Measurements from ENCODE around the gene COQ7. TPM values are rescaled to one million over a fixed set of nuclear protein-coding genes. Genes with fewer than 3 reads are reported as not detected.

Gene COQ7
- total and polyA plus RNA-seq, 2 experiments from 2014 or later = 17.9 to 21.7 TPM

DNA sequence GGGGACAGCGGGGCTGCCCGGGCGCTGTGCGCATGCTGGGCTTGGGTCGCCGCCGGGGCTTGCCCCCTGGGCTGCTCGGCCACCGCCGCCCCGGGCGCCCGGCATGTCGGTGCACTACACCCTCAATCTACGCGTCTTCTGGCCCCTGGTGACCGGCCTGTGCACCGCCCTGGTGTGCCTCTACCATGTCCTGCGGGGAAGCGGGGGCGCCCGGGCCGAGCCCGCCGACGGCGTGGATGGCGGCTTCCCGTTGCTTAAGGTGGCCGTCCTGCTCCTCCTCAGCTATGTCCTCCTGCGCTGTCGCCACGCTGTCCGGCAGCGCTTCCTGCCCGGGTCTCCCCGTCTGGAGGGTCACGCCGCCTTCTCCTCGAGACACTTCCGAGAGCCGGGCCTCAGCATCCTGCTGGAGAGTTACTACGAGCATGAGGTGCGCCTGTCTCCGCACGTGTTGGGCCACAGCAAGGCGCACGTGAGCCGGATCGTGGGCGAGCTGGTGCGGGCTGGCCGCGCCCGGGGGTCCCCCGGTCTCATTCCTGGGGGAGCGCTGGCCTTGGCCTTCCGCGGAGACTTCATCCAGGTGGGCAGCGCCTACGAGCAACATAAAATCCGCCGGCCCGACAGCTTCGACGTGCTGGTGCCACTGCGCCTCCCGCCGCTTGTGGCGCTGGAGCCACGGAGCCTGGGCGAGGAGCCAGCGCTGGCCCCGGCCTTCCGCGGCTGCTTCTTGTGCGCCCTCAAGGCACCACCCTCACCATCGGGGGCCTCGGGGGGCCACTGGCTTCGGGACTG is 47.1 kb downstream of the COQ7 start:
- Histone ChIP-seq H3K36me3 (ENCODE audit: insufficient read depth) (no peaks in the 10 kb centered on the region), H3K79me2 (replicated peaks; ENCODE audit: insufficient read depth) (no peaks in the 10 kb centered on the region), H3K27me3 (ENCODE audit: insufficient read depth) (peaks cover 53% of the 10 kb centered on the region), H4K20me1 (replicated peaks; ENCODE audit: insufficient read depth) (0 out of 2 replicates have a peak, but pooled peaks cover 5% of the 10 kb centered on the region), H3F3A (replicated peaks; ENCODE audit: low read depth) (no peaks in the 10 kb centered on the region), H3K4me2 (peak overlapping the region; percentile 79), H3K4me3 (peak overlapping the region; percentile 58), H3K27ac (ENCODE audit: low read depth) (no peak overlapping the region), H3K9me2 (ENCODE audit: insufficient read depth) (no peaks in the 10 kb centered on the region), H2AFZ (peak overlapping the region; percentile 92), H3K4me1 (ENCODE audit: insufficient read depth) (peaks cover 14% of the 10 kb centered on the region)
- TF ChIP-seq ZNF331 (CRISPR knock-in tag; IDR thresholded peaks at IDR 0.05; ENCODE audit: low read depth) (no peak), POLR2AphosphoS5 (IDR thresholded peaks at IDR 0.05; ENCODE audit: low read depth) (no peak), NANOG (IDR thresholded peaks at IDR 0.05; ENCODE audit: borderline replicate concordance) (no peak), EZH2 (IDR thresholded peaks at IDR 0.05; ENCODE audit: low read depth, unreplicated experiment) (peak; percentile 18), JUNB (IDR thresholded peaks at IDR 0.05; ENCODE audit: unreplicated experiment) (no peak), ZNF114 (CRISPR knock-in tag; IDR thresholded peaks at IDR 0.05) (no peak)
- TF ChIP-seq, protein P1, sequence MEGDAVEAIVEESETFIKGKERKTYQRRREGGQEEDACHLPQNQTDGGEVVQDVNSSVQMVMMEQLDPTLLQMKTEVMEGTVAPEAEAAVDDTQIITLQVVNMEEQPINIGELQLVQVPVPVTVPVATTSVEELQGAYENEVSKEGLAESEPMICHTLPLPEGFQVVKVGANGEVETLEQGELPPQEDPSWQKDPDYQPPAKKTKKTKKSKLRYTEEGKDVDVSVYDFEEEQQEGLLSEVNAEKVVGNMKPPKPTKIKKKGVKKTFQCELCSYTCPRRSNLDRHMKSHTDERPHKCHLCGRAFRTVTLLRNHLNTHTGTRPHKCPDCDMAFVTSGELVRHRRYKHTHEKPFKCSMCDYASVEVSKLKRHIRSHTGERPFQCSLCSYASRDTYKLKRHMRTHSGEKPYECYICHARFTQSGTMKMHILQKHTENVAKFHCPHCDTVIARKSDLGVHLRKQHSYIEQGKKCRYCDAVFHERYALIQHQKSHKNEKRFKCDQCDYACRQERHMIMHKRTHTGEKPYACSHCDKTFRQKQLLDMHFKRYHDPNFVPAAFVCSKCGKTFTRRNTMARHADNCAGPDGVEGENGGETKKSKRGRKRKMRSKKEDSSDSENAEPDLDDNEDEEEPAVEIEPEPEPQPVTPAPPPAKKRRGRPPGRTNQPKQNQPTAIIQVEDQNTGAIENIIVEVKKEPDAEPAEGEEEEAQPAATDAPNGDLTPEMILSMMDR (conservative IDR thresholded peaks at IDR 0.05; ENCODE audit: low read depth in 2 of 2) = no peak; a peak in 1 of 4 replicates
- TF ChIP-seq, protein P2, sequence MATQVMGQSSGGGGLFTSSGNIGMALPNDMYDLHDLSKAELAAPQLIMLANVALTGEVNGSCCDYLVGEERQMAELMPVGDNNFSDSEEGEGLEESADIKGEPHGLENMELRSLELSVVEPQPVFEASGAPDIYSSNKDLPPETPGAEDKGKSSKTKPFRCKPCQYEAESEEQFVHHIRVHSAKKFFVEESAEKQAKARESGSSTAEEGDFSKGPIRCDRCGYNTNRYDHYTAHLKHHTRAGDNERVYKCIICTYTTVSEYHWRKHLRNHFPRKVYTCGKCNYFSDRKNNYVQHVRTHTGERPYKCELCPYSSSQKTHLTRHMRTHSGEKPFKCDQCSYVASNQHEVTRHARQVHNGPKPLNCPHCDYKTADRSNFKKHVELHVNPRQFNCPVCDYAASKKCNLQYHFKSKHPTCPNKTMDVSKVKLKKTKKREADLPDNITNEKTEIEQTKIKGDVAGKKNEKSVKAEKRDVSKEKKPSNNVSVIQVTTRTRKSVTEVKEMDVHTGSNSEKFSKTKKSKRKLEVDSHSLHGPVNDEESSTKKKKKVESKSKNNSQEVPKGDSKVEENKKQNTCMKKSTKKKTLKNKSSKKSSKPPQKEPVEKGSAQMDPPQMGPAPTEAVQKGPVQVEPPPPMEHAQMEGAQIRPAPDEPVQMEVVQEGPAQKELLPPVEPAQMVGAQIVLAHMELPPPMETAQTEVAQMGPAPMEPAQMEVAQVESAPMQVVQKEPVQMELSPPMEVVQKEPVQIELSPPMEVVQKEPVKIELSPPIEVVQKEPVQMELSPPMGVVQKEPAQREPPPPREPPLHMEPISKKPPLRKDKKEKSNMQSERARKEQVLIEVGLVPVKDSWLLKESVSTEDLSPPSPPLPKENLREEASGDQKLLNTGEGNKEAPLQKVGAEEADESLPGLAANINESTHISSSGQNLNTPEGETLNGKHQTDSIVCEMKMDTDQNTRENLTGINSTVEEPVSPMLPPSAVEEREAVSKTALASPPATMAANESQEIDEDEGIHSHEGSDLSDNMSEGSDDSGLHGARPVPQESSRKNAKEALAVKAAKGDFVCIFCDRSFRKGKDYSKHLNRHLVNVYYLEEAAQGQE (IDR thresholded peaks at IDR 0.05; ENCODE audit: unreplicated experiment) = no peak
- Mint-ChIP-seq H3K4me1 (peaks cover 19% of the 10 kb centered on the region), H3K36me3 (ENCODE audit: low read depth) (no peaks in the 10 kb centered on the region; the same call in 2 of the 3 replicates), H3K4me3 (peak overlapping the region; percentile 65), H3K27me3 (ENCODE audit: insufficient read depth, low read depth, poor library complexity) (peaks cover 24% of the 10 kb centered on the region), H3K27ac (no peak overlapping the region), H3K9me3 (no peaks in the 10 kb centered on the region)
- ATAC-seq (peak; percentile 56), DNase-seq (ENCODE audit: low spot score) (peak; percentile 84)

Data from GM23338 (cell line).